GM12872 (cell line): ENCODE measurements around the gene SRR.

Source experiments
- TF ChIP-seq, protein P1 (sequence below): IDR thresholded peaks from 3 replicates; pipeline ENCODE4 v1.5.1; 2011; ENCODE audit warnings: low read depth, mild to moderate bottlenecking, low read length, moderate library complexity; ENCODE audit not compliant: insufficient read depth

SRR gene

DNA sequence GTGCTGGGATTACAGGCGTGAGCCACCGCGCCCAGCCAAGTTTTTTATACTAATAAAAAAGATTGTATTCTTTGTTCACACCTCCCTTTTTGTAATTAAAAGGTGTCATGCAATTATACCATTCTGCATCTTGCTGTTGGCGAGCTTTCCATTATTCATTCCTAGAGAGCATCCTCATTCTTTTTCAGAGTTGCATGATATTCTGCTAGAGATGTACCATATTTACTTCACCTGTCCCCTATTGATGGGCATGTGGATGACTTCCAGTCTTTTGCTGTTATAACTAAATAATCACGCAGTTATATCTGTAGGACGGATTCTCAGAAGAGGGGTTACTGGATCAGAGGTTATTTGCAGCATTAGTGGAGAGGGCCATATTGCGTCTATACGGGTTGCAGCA is 50.6 kb downstream of the SRR start:
- TF ChIP-seq, protein P1, sequence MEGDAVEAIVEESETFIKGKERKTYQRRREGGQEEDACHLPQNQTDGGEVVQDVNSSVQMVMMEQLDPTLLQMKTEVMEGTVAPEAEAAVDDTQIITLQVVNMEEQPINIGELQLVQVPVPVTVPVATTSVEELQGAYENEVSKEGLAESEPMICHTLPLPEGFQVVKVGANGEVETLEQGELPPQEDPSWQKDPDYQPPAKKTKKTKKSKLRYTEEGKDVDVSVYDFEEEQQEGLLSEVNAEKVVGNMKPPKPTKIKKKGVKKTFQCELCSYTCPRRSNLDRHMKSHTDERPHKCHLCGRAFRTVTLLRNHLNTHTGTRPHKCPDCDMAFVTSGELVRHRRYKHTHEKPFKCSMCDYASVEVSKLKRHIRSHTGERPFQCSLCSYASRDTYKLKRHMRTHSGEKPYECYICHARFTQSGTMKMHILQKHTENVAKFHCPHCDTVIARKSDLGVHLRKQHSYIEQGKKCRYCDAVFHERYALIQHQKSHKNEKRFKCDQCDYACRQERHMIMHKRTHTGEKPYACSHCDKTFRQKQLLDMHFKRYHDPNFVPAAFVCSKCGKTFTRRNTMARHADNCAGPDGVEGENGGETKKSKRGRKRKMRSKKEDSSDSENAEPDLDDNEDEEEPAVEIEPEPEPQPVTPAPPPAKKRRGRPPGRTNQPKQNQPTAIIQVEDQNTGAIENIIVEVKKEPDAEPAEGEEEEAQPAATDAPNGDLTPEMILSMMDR = no peak

DNA sequence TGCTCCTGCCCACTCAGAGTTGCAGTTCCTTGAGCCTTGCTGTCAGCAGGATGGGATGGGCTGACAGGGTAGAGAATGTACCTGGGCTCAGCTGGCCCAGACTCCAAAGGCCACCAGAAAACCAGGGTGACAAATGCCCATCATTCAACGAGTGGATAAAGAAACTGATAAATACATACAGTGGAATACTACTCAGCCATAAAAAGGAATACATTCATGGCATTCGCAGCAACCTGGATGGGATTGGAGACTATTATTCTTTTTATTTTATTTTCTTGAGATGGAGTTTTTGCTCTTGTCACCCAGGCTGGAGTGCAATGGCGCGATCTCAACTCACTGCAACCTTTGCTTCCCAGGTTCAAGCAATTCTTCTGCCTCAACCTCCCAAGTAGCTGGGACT is 53.5 kb downstream of the SRR start:
- TF ChIP-seq, protein P1 = no peak

DNA sequence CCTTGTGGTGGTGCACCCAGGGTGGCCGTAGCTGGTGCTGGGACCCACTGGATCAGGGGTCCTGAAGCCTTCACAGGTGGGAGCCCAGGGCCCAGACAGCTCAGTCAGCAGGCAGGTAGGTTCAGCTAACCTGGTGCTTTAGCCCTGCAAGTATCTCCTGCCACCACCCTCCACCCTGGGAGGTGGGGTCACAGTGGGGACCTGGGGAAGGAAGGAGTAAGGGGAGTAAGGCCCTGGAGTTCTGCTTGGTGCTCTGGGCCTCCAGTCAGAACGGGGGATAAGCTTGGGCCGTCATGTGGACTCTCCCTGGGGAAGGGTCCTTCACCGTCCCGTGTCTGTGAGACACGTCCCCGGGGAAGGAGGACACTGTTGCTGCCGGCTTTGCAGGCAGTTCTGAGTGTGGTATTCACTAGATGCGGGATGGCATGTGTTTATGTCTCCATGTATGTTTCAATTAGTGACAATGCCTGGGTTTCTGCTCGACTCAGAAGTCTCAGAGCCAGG is 54.2 kb downstream of the SRR start:
- TF ChIP-seq, protein P1 = no peak

DNA sequence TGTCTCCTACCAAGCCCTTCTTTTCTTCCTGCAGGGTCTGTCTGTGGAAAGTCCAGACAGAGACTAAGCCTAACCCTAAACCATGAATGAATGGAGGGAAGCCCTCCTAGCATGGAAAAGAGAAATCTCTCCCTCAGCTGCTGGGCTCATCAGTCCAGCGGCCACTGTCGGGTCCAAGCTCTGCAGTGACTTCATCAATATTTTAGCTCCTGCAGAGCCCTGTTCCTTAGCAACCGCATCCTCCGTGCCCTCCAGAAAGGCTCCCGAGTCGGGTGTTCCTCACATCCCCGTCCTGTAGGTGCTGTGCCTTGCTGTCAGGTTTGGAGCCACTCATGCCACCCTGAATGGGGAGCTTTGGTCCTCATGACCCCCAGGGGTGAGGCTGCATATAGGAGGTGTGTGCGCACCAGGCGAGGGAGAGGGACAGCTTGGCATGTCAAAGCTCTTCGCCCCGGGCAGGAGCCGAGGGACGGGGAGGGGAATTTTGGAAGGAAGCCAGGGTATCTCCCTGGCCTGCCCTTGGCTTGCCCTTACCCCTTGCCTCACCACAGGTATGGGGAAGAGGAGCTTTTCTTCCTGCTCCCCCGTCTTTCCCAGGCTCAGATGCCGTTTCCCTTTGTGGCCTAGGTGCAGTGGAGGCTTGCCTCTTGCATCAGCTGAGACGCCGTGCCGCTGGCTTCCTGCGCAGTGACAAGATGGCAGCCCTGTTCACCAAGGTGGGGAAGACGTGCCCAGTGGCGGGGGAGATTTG is 57.4 kb downstream of the SRR start:
- TF ChIP-seq, protein P1 = no peak

DNA sequence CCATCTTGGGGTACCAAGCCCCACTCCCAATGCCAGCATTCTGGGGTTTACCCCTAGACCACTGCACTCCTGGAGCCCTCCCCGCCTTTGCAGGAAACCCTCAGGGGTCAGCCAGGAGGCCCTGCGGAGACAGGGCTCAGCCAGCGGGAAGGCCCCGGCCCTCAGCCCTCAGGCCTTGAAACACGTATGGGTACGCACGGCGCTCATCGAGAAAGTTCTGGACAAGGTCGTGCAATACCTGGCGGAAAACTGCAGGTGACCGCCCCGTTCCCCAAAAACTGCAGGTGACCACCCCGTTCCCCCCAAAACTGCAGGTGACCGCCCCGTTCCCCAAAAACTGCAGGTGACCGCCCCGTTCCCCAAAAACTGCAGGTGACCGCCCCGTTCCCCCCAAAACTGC is 58.3 kb downstream of the SRR start:
- TF ChIP-seq, protein P1 = no peak

DNA sequence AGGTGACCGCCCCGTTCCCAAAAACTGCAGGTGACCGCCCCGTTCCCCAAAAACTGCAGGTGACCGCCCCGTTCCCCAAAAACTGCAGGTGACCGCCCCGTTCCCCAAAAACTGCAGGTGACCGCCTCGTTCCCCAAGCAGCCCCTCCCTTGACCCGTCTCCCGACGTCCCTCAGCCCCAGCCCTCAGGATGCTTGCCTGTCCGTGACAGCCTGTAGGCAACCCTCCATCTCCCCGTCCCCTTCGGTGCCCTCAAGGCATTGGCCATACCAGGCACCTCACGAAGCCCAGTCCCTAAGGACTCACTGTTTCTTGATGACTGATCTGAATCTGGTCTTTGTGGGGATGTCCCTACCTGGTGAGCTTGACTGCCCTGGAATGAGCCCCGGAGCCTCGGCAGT is 58.7 kb downstream of the SRR start:
- TF ChIP-seq, protein P1 = no peak

DNA sequence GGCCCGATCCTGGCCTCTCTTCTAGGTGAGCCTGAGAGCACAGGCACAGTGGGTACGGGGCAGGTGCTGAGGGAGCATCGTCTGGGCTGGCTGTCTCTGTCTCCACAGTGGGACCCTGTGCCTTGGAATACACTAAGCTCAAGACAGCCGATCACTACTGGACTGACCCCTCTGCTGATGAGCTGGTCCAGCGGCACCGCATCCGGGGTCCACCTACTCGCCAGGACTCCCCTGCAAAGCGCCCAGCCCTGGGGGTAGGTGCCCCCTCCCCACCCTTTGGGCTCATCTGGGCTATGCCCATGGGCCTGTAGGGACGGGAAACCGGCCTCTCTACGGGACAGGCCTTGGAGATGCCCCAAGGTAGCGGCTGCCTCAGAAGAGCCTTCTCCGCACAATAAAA is 59.1 kb downstream of the SRR start:
- TF ChIP-seq, protein P1 = no peak
